Activated T-helper 1 cell treated with anti-CD3 and anti-CD28 coated beads, Interleukin-2, amount 50 U/mL, for 16 hours (primary cell): Measurements from ENCODE around the gene DDX54.

Experiments used
- DNase-seq, 2 donors: peaks; one replicate each; pipeline ENCODE4 v3.0.0-alpha.2; 2020; ENCODE audit warnings: low read depth in 1 of 2, low spot score in 1 of 2

Gene DDX54

GRCh38 chr12:113165521-113166450, 19.5 kb downstream of the DDX54 start:
- no peak for DNase-seq

DNA sequence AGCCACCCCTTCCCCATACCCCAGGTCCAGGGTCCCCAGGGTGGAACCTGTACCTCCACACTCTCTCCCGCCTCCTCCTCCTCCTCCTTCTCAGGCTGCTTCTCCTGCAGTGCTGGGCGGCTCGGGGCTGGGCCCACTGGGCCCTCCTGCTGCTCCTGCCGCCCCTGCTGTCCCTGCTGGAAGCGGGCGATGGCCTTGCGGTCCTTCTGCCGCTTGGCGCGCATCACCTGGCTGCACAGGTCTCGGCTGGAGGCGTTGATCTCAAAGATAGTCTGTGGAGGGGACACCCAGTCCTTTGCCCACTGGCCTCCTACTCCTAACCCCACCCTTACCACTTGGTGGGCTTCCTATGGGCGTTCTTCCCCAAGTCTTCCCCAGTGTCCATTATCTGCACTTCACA, 21.3 kb downstream of the DDX54 start:
- DNase-seq: no peak

DNA sequence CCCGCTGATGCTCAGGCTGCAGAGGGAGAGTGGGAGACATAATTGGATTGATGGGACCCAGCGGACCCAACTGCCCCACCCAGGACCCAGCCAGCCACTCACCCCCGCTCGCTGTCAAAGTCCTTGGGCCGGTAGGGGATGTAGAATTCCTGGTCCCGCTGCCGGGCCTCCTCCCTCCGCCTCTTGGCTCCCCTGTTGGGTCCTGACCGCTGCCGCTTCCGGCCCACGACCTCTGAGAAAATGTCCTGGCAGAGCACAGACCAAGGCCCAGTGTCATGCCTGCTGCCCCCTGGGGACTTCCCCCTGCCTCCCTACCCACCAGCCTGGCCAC, 22.3 kb downstream of the DDX54 start:
- DNase-seq: no peak

- no peak for DNase-seq
Observed at GRCh38 chr12:113162102-113163029, 22.9 kb downstream of the DDX54 start.

- DNase-seq: no peak
Observed at GRCh38 chr12:113161415-113162016, 23.8 kb downstream of the DDX54 start.

DNA sequence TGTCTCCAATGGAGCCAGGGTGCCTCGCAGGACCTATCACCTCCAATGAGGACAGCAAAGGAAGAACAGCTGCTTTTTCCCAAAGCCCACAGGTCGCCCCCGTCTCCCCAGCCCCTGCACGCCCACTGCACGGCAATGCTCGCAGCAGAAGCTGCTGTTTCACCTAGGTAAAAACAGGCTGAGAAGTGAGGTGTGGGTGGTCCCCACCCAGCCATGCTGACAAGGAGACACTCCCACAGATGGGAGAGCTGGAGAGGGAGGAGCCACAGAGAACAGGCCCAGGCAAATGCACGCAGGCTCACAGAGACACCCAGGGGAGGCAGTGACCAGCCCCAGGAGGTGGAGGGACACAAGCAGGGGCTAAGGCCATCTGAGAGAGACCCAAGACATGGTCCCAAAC, 25.3 kb downstream of the DDX54 start:
- no peak for DNase-seq

- no peak for DNase-seq
Observed at GRCh38 chr12:113158439-113159203, 26.7 kb downstream of the DDX54 start.

GRCh38 chr12:113157218-113157859, 27.9 kb downstream of the DDX54 start:
- no peak for DNase-seq

- DNase-seq: no peak
Observed at GRCh38 chr12:113155646-113156045, 29.6 kb downstream of the DDX54 start.

DNA sequence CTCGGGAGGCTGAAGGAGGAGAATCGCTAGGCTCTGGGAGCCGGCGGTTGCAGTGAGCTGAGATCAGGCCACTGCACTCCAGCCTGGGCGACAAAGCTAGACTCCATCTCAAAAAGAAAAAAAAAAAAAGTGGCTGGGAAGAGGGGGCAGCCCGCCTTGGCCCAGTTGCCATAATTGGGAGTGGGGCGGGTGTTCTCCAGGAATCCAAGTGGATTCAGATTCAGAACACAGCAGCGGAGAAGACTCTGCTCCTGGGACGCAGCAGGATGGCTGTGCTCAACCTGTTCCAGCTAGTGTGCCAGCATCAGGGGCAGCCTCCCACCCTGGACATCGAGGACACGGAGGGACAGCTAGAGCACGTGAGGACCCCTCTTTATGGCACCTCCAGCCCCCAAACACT, 30.2 kb downstream of the DDX54 start:
- no peak for DNase-seq

- DNase-seq: no peak
Observed at GRCh38 chr12:113154351-113154973, 30.8 kb downstream of the DDX54 start.

GRCh38 chr12:113152835-113153814, 32.2 kb downstream of the DDX54 start:
- DNase-seq: peak in 1 of 2 donors; percentile 19

GRCh38 chr12:113152196-113152834, 33.0 kb downstream of the DDX54 start:
- no peak for DNase-seq

DNA sequence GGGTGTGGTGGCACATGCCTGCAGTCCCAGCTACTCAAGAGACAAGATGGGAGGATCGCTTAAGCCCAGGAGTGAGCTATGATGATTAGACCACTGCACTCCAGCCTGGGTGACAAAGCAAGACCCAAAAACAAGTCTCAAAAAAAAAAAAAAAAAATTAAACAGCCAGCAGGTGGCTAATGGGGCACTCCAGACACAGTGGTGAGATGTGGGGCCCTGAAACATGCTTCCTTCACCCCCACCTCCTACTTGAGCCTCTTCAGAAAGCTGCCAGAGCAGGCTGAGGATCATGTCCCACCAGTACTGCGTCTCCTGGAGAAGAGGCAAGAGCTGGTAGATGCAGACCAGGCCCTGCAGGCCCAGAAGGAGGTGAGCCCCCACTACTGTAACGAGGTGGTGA, 33.6 kb downstream of the DDX54 start:
- no peak for DNase-seq

- no peak for DNase-seq
Observed at GRCh38 chr12:113149361-113150150, 35.7 kb downstream of the DDX54 start, which contains the start of gene CFAP73. Gene CFAP73, plus strand, starts transcription at chr12:113149724. Its CDS starts 134 bp downstream, at chr12:113149858.

DNA sequence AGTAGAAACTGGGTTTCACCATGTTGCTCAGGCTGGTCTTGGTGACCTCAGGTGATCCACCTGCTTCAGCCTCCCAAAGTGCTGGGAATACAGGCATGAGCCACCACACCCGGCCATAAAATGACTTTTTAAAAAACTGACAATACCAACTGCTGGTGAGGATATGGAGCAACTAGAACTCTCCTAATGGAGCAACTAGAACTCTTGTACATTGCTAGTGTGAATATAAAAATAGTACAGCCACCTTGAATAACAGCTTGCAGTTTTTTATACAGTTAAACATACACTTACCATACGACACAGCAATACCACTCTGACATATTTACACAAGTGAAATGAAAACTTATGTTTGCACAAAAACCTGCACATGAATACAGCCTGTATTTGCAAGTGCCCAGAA, 38.3 kb downstream of the DDX54 start:
- DNase-seq: no peak
